ENCODE data around the gene FBXL7.

FBXL7 gene

GRCh38 chr5:15926586-15926985 is 426.6 kb downstream of the FBXL7 start:
- no peak for DNase-seq

DNA sequence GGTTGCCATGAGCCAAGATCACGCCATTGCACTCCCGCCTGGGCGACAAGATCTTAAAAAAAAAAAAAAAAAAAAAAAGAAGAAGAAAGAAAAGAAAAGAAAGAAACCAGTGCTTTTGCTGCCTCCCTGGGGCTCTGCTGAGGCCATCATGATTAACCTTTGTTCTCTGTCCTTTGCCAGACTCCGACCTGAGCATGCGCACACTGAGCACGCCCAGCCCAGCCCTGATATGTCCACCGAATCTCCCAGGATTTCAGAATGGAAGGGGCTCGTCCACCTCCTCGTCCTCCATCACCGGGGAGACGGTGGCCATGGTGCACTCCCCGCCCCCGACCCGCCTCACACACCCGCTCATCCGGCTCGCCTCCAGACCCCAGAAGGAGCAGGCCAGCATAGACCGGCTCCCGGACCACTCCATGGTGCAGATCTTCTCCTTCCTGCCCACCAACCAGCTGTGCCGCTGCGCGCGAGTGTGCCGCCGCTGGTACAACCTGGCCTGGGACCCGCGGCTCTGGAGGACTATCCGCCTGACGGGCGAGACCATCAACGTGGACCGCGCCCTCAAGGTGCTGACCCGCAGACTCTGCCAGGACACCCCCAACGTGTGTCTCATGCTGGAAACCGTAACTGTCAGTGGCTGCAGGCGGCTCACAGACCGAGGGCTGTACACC is 427.9 kb downstream of the FBXL7 start:
- no peak for DNase-seq

GRCh38 chr5:15929611-15930263 is 429.8 kb downstream of the FBXL7 start:
- DNase-seq = no peak

DNA sequence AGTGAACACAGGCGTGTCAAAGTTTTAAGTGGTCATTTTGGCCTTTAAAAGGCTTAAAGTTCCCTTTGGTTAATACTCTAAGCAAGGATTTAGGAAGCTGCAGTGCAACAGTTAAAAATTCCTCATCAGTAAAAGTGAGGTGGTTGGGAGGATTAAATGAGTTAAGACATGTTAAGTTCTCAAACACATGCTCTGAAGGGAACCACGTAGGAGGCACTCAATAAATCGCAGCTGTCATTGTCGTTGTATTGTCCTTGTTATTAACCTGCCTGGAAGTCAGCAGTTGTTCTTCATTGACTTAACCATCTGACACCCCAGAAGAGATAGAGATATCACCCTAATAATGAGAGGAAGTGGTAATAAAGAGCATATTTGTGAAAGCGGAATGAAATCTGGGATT is 432.1 kb downstream of the FBXL7 start:
- no peak for DNase-seq

DNA sequence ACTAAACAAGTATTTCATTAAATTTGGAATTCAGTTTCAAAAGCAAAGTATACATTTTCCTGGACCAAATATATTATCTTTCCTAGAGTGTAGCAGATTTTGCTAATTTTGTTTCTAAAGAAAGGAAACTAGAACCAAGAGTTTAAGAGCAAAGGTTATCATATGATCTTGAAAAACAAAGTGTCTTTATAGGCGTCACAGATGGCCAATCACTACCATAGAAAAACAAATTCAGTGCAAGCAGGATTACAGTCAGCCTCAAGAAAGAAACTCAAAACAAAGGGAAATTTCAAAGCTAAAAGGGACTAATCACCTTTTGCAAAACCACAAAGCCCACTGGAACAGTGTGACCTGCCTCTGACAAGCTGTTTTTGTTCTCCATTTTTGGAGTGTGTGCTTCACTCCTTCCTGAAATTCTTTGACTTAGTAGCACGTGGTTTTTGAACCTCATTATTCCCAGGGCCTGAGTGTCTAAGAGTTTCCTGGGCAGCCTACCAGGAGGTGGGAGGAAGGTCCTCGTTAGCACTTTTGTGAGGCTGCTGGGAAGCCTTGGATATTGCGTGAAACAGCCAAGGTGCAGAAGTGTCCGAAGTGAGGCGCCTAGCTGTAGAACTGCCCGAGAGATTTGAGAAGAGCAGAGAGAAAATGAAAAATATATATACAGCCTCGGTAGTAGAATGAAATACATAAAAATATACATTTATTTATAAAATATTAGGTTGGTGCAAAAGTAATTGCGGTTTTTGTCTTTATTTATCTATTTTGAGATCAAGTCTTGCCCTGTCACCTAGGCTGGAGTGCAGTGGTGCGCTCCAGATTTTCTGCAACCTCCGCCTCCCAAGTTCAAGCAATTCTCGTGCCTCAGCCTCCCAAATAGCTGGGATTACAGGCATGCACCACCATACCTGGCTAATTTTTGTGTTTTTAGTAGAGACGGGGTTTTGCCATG is 433.6 kb downstream of the FBXL7 start:
- no peak for DNase-seq

- DNase-seq = no peak
These were observed 436.7 kb downstream of the FBXL7 start for GRCh38 chr5:15936505-15937245.

GRCh38 chr5:15937708-15938107 is 437.7 kb downstream of the FBXL7 start:
- DNase-seq = no peak

DNA sequence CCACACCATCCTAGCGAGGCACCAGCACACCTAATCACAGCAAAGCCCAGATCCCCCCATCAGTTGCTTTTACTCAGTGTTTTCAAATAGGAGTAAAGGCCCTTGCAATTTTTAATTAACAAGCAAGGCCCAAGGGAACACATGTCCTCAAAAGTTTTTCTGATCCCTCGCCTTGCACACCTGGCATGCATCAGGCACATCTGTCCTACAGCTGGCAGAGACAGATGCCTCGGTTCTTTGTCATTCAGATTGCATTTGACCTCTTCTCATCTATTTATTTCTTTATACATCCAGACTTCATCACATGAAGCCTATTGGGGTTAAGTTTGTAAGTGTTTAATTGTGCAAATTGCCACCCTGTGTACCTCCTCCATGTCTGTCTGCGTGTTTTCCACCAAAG is 438.2 kb downstream of the FBXL7 start:
- no peak for DNase-seq

GRCh38 chr5:15938961-15939360 is 439.0 kb downstream of the FBXL7 start:
- no peak for DNase-seq

GRCh38 chr5:15940905-15941304 is 440.9 kb downstream of the FBXL7 start:
- no peak for DNase-seq

DNA sequence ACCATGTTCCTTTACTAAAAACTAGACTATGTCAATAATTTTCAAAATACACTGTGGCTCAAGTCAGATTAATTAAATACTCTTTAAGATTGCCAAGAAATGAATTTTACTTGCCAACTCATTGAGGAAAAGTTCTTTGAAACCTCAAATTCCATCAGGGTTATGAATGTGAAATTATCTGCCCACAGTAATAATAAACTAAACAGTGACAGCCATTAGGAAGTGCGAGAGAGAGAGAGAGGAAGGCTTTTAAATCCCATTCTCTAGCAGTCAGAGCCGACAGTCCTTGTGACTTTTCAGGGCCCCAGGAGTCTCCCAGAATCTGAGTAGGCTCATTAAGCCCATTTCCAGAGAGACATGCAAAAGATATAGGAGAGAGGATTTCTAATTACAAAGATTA is 443.5 kb downstream of the FBXL7 start:
- DNase-seq = no peak

DNA sequence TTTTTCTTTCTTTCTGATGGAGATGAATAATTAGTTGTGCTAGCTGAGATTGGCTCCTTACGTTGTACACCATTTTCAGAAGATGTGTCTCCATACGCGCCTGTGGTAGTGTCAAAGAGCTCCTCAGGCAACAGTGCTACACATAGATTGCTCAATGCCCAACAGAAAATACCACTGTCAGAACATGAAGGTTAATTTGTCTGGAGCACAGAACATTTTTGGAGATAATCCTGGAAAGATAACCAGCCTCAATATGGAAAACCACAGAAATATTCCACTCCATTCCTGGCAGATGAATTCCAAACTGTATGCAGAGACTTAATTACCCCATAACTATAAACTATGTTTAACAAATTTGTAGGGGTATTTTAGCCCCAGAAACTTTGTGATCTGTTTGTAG is 446.0 kb downstream of the FBXL7 start:
- DNase-seq = no peak

DNA sequence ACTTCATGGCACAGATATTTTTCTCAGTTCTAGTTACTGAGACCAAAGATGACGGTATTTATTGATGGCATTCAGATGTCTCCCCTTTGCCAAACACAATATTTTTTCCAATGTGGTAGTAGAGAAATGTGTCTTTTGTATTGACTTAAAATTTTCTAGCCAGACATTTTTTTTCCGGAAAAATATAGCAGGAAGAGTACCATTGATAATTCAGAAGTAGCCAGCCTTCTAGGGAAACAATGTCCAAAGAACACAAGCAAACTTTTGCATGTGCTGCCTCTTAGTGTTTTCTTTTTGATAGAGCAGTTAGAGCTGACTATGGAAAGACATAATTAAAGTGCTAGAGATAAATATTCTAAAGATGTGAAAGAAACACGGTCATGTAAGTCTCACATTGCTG is 448.2 kb downstream of the FBXL7 start:
- DNase-seq = no peak

GRCh38 chr5:15951126-15951525 is 451.1 kb downstream of the FBXL7 start:
- DNase-seq = no peak

- DNase-seq = no peak
These were observed 451.6 kb downstream of the FBXL7 start for GRCh38 chr5:15951550-15951949.

GRCh38 chr5:15956622-15957021 is 456.6 kb downstream of the FBXL7 start:
- DNase-seq = no peak

DNA sequence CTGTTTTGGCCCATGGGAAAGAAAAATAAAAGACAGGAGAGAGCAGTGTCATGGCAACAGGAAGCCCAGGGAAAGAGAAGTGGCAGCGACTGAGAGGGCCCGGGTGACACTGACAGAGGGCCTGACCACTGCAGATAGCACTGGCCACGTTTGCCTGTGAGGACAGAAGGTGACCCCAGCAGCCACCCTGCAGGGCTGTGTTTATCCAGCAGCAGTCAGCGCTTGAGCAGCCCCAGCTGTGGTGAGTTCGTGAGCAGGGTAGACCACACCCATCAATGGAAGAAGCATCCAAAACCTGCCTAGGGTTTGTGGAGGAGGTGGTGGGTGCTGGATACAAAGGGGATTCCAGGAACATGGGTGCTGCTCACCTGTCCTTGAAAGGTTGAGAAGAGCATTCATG is 457.1 kb downstream of the FBXL7 start:
- DNase-seq = no peak

- no peak for DNase-seq
These were observed 459.6 kb downstream of the FBXL7 start for GRCh38 chr5:15959370-15960164.

DNA sequence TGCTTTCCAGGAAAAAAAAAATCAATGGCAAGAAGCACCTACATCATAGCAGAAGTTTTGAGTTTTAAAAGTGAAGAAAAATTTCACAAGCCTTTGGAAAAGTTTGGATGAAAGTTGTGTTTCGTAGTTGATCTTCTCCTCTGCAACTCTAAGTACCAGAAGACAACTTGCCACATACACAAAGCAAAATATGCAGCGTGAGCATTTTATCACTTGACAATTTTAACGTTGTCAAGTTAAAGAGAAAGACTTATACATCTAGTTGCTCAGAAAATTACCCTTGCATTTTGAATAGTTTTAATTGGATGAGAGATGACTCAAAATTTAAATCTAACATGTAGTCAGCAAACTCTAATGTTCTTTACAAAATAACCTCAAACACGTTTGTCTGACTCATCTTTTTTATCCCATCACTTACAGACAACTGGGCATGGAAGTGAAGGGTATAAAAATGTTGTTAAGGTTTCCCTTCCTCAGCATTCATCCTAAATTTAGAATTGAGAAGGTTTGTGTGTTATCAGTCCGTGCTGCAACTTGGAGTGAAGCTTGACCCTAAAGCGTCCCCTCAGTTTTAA is 466.2 kb downstream of the FBXL7 start:
- no peak for DNase-seq

DNA sequence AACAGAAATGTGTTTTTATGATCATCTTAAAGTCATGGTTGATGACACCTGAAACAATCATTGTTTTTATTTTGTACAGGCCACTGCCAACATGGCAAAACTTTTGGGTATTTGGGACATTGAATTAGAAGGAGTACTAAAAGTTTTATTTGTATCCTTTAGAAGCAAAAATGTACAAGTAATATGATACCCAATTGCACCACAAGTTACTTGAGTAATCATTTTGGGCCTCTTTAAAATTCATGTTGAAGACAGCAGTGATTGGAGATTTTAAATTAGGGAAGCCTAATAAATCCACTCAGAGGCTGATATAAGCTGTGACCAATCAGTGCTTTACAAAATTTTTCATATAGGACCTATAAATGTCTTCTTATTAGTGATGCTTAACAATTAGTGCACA is 466.7 kb downstream of the FBXL7 start:
- DNase-seq = no peak

DNA sequence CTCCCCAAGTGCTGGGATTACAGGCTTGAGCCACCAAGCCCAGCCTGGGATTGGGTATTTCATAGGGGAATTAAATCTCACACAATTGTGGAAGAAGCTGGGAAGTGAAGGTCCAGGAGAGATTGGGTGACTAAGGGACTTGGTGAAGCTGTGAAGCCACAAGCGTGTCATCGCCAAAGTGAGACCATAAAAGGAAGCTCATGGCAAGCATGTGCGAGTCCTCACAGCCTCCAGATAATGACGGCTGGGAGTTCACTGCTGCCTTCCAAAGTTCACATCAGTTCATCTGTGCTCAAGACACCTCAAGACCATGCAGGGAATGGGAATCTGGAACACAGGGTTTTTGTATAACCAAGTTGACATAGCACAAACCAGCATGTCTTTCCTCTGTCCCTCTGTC is 469.0 kb downstream of the FBXL7 start:
- DNase-seq = no peak

- DNase-seq = no peak
These were observed 477.9 kb downstream of the FBXL7 start for GRCh38 chr5:15977851-15978250.
